ENCODE measurements around the gene PDE9A.

PDE9A gene

GRCh38 chr21:42740405-42740909 lies 87.0 kb downstream of the PDE9A start:
- no peak for DNase-seq (ENCODE audit: extremely low read depth, insufficient read length)
- TF ChIP-seq CTCF (IDR thresholded peaks at IDR 0.05; ENCODE audit: insufficient read depth, low read length, poor library complexity, severe bottlenecking), result no peak
- peaks cover 2% of the 10 kb centered on the region; the same call in 1 of the 2 replicates for H3K27me3 ChIP-seq (replicated peaks; ENCODE audit: control insufficient read depth, insufficient read depth, low read length)
- no peak overlapping the region for H3K4me3 ChIP-seq (replicated peaks; ENCODE audit: low read depth, low read length)
- no peaks in the 10 kb centered on the region for H3K36me3 ChIP-seq (ENCODE audit: control insufficient read depth, insufficient read depth, low read length)

- no peak for DNase-seq (ENCODE audit: extremely low read depth, insufficient read length)
- no peak for TF ChIP-seq CTCF (IDR thresholded peaks at IDR 0.05; ENCODE audit: insufficient read depth, low read length, poor library complexity, severe bottlenecking)
- H3K27me3 ChIP-seq (replicated peaks; ENCODE audit: control insufficient read depth, insufficient read depth, low read length), result peaks cover 2% of the 10 kb centered on the region; the same call in 1 of the 2 replicates
These were observed 87.6 kb downstream of the PDE9A start for GRCh38 chr21:42741066-42741465.

GRCh38 chr21:42744520-42745445 lies 91.4 kb downstream of the PDE9A start:
- H3K27me3 ChIP-seq (replicated peaks; ENCODE audit: control insufficient read depth, insufficient read depth, low read length), result peaks cover 2% of the 10 kb centered on the region; the same call in 1 of the 2 replicates
- no peak overlapping the region for H3K4me3 ChIP-seq (replicated peaks; ENCODE audit: low read depth, low read length)
- TF ChIP-seq CTCF (IDR thresholded peaks at IDR 0.05; ENCODE audit: insufficient read depth, low read length, poor library complexity, severe bottlenecking), result no peak
- no peaks in the 10 kb centered on the region for H3K36me3 ChIP-seq (ENCODE audit: control insufficient read depth, insufficient read depth, low read length)
- DNase-seq (ENCODE audit: extremely low read depth, insufficient read length), result no peak

More at GRCh38 chr21:42741066-42741465, 87.6 kb downstream of the PDE9A start:
- H3K4me3 ChIP-seq (replicated peaks; ENCODE audit: low read depth, low read length), result no peak overlapping the region
- H3K36me3 ChIP-seq (ENCODE audit: control insufficient read depth, insufficient read depth, low read length), result no peaks in the 10 kb centered on the region

- no peak for DNase-seq (ENCODE audit: extremely low read depth, insufficient read length)
- no peak for TF ChIP-seq CTCF (IDR thresholded peaks at IDR 0.05; ENCODE audit: insufficient read depth, low read length, poor library complexity, severe bottlenecking)
- no peaks in the 10 kb centered on the region for H3K36me3 ChIP-seq (ENCODE audit: control insufficient read depth, insufficient read depth, low read length)
- peaks cover 2% of the 10 kb centered on the region; the same call in 1 of the 2 replicates for H3K27me3 ChIP-seq (replicated peaks; ENCODE audit: control insufficient read depth, insufficient read depth, low read length)
- no peak overlapping the region for H3K4me3 ChIP-seq (replicated peaks; ENCODE audit: low read depth, low read length)
These were observed 92.3 kb downstream of the PDE9A start for GRCh38 chr21:42745511-42746239.

- Histone ChIP-seq H3K4me3 (replicated peaks; ENCODE audit: low read depth, low read length) (no peak overlapping the region), H3K36me3 (ENCODE audit: control insufficient read depth, insufficient read depth, low read length) (no peaks in the 10 kb centered on the region), H3K27me3 (replicated peaks; ENCODE audit: control insufficient read depth, insufficient read depth, low read length) (peaks cover 2% of the 10 kb centered on the region; the same call in 1 of the 2 replicates)
- no peak for TF ChIP-seq CTCF (IDR thresholded peaks at IDR 0.05; ENCODE audit: insufficient read depth, low read length, poor library complexity, severe bottlenecking)
- no peak for DNase-seq (ENCODE audit: extremely low read depth, insufficient read length)
These were observed 92.8 kb downstream of the PDE9A start for GRCh38 chr21:42746240-42746592.
